Measurements from ENCODE around the gene LPCAT1.

The LPCAT1 gene

GRCh38 chr5:1495525-1495897, 28.2 kb downstream of the LPCAT1 start:
- DNase-seq (ENCODE audit: low read depth), result no peak

GRCh38 chr5:1494780-1495524, 28.8 kb downstream of the LPCAT1 start:
- no peak for DNase-seq (ENCODE audit: low read depth)

- no peak for DNase-seq (ENCODE audit: low read depth)
Observed at GRCh38 chr5:1493941-1494340, 29.8 kb downstream of the LPCAT1 start.

- no peak for DNase-seq (ENCODE audit: low read depth)
Observed at GRCh38 chr5:1493413-1493812, 30.3 kb downstream of the LPCAT1 start.

- no peak for DNase-seq (ENCODE audit: low read depth)
Observed at GRCh38 chr5:1492757-1493156, 31.0 kb downstream of the LPCAT1 start.

- no peak for DNase-seq (ENCODE audit: low read depth)
Observed at GRCh38 chr5:1490376-1490775, 33.4 kb downstream of the LPCAT1 start.

GRCh38 chr5:1489754-1490153, 34.0 kb downstream of the LPCAT1 start:
- DNase-seq (ENCODE audit: low read depth), result no peak

GRCh38 chr5:1488882-1489680, 34.7 kb downstream of the LPCAT1 start:
- peak; percentile 79 for DNase-seq (ENCODE audit: low read depth)

GRCh38 chr5:1487079-1487764, 36.5 kb downstream of the LPCAT1 start:
- DNase-seq (ENCODE audit: low read depth), result no peak

GRCh38 chr5:1486271-1486670, 37.5 kb downstream of the LPCAT1 start:
- no peak for DNase-seq (ENCODE audit: low read depth)

GRCh38 chr5:1485579-1486118, 38.1 kb downstream of the LPCAT1 start:
- no peak for DNase-seq (ENCODE audit: low read depth)

- DNase-seq (ENCODE audit: low read depth), result no peak
Observed at GRCh38 chr5:1484730-1485578, 38.8 kb downstream of the LPCAT1 start.

- no peak for DNase-seq (ENCODE audit: low read depth)
Observed at GRCh38 chr5:1483856-1484729, 39.7 kb downstream of the LPCAT1 start.

GRCh38 chr5:1483064-1483463, 40.7 kb downstream of the LPCAT1 start:
- no peak for DNase-seq (ENCODE audit: low read depth)

GRCh38 chr5:1481959-1482331, 41.8 kb downstream of the LPCAT1 start:
- DNase-seq (ENCODE audit: low read depth), result no peak

- no peak for DNase-seq (ENCODE audit: low read depth)
Observed at GRCh38 chr5:1481266-1481958, 42.3 kb downstream of the LPCAT1 start.

GRCh38 chr5:1480806-1481205, 43.0 kb downstream of the LPCAT1 start:
- DNase-seq (ENCODE audit: low read depth), result no peak

- DNase-seq (ENCODE audit: low read depth), result no peak
Observed at GRCh38 chr5:1480217-1480616, 43.5 kb downstream of the LPCAT1 start.

GRCh38 chr5:1479581-1480188, 44.1 kb downstream of the LPCAT1 start:
- peak; percentile 15 for DNase-seq (ENCODE audit: low read depth)

GRCh38 chr5:1479066-1479465, 44.7 kb downstream of the LPCAT1 start:
- no peak for DNase-seq (ENCODE audit: low read depth)
